GM21526 (cell line): ENCODE measurements around the gene EIF2B5.
"Not testable (repeated sequence)": the region's sequence is repeated elsewhere in the genome, so short reads cannot be mapped to it uniquely, and the experiment has no call there.

Source experiments
- ATAC-seq: cut with Tn5 transposase; IDR thresholded peaks from one replicate; pipeline ENCODE4 v1.9.1; 2021; ENCODE audit warnings: moderate library complexity; ENCODE audit not compliant: unreplicated experiment, low FRiP score

Gene EIF2B5

GRCh38 chr3:184135149-184135910, at the start of gene EIF2B5:
Gene EIF2B5 (plus strand): TSS chr3:184135358. CDS start chr3:184135386, 28 bp downstream.
- ATAC-seq = peak; percentile 86

- ATAC-seq = no peak
Measured at GRCh38 chr3:184085389-184085852, 49.7 kb upstream of the EIF2B5 start.

GRCh38 chr3:184092199-184092598, 43.0 kb upstream of the EIF2B5 start:
- ATAC-seq = no peak

GRCh38 chr3:184096811-184097383, 38.3 kb upstream of the EIF2B5 start, which contains the start of gene HTR3E:
Gene HTR3E (plus strand): TSS chr3:184097064. CDS start chr3:184097530, 466 bp downstream.
- no peak for ATAC-seq

GRCh38 chr3:184097556-184097955, 37.6 kb upstream of the EIF2B5 start:
- ATAC-seq = no peak

- ATAC-seq = no peak
Measured at GRCh38 chr3:184099806-184100686, 35.1 kb upstream of the EIF2B5 start.

GRCh38 chr3:184110316-184110725, 24.8 kb upstream of the EIF2B5 start:
- ATAC-seq = no peak

- ATAC-seq = no peak
Measured at GRCh38 chr3:184116017-184116416, 19.1 kb upstream of the EIF2B5 start.

- no peak for ATAC-seq
Measured at GRCh38 chr3:184117636-184118035, 17.5 kb upstream of the EIF2B5 start.

- not testable (repeated sequence) for ATAC-seq
Measured at GRCh38 chr3:184121031-184121430, 14.1 kb upstream of the EIF2B5 start.

- ATAC-seq = no peak
Measured at GRCh38 chr3:184126006-184126405, 9.2 kb upstream of the EIF2B5 start.

GRCh38 chr3:184129012-184129411, 6.1 kb upstream of the EIF2B5 start:
- ATAC-seq = no peak

- no peak for ATAC-seq
Measured at GRCh38 chr3:184132945-184133344, 2.2 kb upstream of the EIF2B5 start.

GRCh38 chr3:184133840-184134745, 1.1 kb upstream of the EIF2B5 start:
- ATAC-seq = no peak

GRCh38 chr3:184134746-184135148, 411 bp upstream of the EIF2B5 start:
- ATAC-seq = peak; percentile 9

GRCh38 chr3:184135911-184136260, 728 bp downstream of the EIF2B5 start:
- ATAC-seq = no peak

GRCh38 chr3:184140436-184140835, 5.3 kb downstream of the EIF2B5 start:
- no peak for ATAC-seq

GRCh38 chr3:184142199-184142598, 7.0 kb downstream of the EIF2B5 start:
- ATAC-seq = no peak

- no peak for ATAC-seq
Measured at GRCh38 chr3:184143327-184143726, 8.2 kb downstream of the EIF2B5 start.

- no peak for ATAC-seq
Measured at GRCh38 chr3:184144505-184144904, 9.3 kb downstream of the EIF2B5 start.
